Measurements from ENCODE around the gene COMMD2.

The COMMD2 gene

DNA sequence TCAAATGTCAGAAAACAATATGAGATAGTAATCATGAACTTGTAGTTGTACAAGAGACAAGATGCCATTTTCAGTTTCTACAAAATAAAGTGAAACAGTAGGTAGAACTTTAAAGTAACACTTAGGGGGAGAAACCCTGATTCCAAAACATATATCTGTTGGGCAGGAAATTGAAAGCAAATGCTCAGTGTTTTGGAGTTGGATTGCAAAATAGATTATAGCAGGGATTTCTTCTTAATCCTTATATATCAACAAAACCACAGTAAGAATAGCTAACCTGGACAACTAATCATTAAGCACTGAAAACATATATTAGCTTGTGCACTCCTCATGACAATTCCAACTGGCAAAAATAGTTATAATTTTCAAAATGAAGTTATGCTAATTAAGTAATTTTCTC, 46.9 kb downstream of the COMMD2 start:
- in situ Hi-C loops (cut with MboI; ENCODE audit: low sequenced_read_pairs): no loop called here

- in situ Hi-C loops (cut with MboI; ENCODE audit: low sequenced_read_pairs): no loop called here
Measured at GRCh38 chr3:149703466-149703865, 48.8 kb downstream of the COMMD2 start.

DNA sequence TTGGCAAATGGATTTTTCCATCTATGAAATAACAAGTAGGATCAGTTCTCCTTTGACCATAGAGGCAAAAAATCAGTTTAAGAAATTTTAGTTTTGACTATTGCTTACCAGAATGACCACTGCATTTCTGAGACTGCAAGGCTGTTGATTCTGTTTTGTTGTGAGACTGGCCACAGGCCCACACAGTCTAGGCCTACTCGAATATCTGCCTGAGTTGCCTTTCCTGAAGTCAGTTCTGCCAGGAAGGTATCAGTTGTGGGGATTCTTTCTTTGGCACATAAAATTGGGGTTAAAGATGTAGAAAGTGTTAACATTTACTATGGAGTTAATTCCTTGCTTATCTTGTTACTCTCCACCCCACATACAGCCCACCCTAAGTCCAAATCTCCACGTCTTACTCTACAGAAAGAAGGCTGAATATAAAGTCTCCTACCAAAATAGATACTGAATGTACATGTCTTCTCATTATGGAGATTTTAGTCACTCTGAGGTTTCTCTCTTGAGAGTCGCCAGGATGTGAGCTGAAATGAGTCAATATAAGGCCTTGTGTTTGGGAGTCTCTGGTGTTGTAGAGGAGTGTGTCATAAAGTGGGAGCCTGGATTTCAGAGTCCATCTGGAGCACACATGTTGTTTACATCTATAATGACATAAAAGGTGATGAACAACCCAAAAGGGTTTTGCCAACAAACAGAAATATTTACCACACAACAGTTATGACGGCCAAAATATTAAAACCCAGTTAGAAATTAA, 49.4 kb downstream of the COMMD2 start:
- in situ Hi-C loops (cut with MboI; ENCODE audit: low sequenced_read_pairs): no loop called here

DNA sequence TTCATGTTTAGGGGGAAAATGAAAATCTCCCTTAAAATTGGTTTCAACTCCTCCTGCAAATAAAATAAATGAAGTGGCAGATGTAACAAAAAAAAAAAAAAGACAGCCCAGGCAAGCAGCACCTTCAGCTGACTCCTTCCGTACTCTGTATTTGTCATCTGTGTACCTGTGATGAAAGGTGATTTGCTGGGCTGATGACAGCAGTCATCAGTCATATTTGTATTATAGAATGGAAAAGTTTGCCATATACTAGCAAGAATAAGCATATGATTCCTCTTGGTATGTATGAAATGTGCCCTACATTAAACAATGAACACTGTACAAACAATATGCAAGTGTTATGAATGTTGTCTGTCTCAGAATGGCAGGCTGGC, 50.3 kb downstream of the COMMD2 start:
- in situ Hi-C loops (cut with MboI; ENCODE audit: low sequenced_read_pairs): no loop called here

DNA sequence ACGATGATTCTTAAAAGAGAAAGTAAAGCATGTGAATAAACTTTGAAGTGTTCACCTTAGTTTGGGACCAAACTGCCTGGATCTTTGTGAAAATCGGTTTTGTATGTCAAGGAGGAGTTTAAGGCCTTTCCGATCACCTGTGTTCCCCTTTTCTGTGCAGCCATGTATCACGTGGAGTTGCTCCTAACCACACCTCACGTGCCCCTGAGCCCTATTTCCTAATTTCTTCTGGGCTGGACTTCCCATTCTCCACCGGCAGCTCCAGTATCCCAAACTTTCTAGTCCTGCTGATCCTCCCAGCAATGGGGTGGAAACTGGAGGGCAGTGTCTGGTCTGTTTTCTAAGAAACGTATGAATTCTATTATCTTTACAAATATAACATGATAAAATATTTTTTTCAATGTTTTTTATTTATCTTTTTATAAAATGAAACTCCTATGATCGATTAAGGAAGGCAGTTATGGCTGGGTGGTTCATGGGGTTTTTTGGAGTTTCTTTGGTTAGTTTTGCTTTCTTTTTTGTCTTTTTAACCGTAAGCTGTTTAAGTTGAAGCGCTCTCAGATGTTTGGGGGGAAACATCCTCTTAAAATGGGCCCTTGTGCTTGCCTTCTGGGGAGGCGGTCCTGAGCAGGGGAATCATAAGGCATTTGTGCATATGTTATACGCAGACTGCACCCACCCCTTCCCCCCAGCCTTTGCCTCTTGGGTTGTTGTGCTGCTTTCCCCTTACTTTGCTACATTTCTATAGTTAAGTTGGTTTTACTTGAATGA, 50.9 kb downstream of the COMMD2 start:
- in situ Hi-C loops (cut with MboI; ENCODE audit: low sequenced_read_pairs): no loop called here
